GM12874 (cell line): ENCODE measurements around the gene FBXO33.

Experiments
- TF ChIP-seq, protein P1 (sequence below): IDR thresholded peaks from 2 replicates; pipeline ENCODE4 v1.5.1; 2011; ENCODE audit warnings: low read depth, mild to moderate bottlenecking, control low read depth, low read length, moderate library complexity; ENCODE audit not compliant: insufficient read depth

Gene FBXO33

DNA sequence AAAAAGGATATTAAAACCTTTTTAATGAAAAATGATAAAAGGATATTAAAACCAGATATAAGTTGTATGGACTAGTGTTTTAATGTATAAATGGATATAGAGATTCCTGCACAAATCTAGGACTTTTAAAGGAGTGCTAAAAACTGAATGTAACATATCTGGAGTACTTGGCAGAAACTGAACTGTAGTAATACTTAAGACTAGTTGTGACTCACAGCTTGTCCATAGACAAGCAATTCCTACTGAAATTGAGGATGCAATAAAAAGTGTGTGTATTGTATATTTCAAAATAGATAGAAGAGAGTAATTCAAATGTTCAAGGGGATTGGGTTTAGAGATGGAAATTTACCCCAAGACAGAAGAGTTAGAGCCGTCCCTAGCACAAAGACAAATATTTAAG, 59.6 kb downstream of the FBXO33 start:
- TF ChIP-seq, protein P1, sequence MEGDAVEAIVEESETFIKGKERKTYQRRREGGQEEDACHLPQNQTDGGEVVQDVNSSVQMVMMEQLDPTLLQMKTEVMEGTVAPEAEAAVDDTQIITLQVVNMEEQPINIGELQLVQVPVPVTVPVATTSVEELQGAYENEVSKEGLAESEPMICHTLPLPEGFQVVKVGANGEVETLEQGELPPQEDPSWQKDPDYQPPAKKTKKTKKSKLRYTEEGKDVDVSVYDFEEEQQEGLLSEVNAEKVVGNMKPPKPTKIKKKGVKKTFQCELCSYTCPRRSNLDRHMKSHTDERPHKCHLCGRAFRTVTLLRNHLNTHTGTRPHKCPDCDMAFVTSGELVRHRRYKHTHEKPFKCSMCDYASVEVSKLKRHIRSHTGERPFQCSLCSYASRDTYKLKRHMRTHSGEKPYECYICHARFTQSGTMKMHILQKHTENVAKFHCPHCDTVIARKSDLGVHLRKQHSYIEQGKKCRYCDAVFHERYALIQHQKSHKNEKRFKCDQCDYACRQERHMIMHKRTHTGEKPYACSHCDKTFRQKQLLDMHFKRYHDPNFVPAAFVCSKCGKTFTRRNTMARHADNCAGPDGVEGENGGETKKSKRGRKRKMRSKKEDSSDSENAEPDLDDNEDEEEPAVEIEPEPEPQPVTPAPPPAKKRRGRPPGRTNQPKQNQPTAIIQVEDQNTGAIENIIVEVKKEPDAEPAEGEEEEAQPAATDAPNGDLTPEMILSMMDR, result no peak

DNA sequence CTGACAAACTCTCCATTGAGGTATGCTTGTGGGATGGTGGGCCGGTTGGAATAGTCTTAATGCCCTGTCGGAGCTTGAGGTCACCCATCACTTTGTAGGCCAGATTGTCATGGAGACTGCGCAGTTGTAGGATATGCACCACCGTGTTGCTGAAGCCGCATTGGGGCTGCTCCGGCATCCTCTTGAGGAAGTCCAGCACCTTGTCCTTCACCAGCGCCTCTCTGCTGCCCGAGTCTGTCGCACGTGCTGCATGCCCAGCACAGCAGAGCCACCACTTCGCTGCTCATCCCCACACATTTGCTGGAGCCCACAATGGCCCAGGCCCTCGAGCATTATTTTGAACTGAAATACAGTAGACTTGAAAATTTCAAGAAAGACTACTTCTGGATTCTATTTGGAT, 61.8 kb downstream of the FBXO33 start:
- TF ChIP-seq, protein P1, result no peak

DNA sequence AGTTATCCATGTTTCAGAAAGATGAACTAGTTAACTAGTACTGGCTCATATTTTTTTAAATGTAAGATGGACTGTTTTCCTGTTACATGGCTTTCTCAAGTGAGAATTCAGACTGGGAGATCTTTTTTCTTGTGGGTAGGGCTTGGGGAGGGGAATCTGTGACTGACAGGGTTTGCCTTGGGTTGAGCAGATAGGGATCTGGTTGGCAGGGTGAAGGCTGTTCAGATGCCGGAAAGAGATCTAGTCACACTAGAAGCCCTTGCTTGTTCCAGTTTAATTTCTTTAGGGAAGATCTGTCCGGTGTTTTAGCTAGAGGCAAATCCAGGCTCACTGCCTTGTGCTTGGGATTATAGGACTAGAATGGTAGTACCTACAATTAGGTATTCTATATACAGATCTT, 63.2 kb downstream of the FBXO33 start:
- TF ChIP-seq, protein P1, result no peak

DNA sequence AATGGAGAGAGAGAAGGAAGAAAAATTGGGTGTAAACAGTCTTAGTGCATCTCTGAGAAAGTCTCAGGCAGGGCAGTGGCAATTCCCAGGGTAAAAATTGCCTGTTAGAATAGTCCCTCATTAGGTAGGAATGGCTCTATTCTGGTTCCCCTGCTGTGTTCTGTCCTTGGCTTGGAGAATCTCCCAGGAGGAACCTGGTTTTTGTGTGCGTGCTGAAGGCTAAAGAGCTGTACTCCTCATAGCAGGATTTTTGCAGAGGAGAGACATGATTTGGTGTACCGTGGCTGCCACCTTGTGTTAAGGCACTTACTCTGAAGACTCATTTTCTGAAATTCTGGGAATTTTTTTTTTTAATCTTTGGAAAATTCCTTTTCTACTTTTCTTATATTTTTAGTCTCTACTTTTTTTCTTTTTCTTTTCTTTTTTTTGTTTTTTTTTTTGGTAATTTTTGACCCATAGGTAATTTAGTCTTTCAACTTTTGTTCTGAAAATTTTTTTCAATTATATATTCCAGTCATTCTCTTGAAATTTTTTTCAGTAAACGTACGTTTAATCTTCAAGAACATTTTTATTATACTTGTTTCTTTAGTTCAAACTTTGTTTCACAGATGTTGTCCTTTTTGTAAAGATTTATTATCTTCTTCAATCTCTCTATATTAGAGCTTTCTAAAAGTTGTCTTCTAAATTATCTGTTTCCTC, 63.8 kb downstream of the FBXO33 start:
- TF ChIP-seq, protein P1, result peak; percentile 29; the same call in 1 of the 2 replicates

DNA sequence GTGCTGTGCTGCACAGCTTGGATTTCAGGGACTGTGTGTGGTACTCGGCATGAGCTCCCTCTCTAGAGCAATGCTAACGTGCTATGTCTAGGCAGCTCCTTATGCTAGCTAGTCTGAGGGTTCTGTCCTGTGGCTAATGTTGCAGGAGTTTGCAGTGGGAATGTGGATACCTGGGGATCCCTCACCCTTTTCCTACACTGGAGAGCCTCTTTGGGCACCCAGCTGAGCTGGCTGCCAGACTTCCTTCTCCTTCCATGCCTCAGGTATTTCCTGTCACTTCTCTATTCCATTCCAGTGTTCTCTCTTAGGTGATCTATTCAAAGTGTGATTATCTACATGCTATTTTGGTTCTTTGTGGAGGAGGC, 64.9 kb downstream of the FBXO33 start:
- TF ChIP-seq, protein P1, result no peak

DNA sequence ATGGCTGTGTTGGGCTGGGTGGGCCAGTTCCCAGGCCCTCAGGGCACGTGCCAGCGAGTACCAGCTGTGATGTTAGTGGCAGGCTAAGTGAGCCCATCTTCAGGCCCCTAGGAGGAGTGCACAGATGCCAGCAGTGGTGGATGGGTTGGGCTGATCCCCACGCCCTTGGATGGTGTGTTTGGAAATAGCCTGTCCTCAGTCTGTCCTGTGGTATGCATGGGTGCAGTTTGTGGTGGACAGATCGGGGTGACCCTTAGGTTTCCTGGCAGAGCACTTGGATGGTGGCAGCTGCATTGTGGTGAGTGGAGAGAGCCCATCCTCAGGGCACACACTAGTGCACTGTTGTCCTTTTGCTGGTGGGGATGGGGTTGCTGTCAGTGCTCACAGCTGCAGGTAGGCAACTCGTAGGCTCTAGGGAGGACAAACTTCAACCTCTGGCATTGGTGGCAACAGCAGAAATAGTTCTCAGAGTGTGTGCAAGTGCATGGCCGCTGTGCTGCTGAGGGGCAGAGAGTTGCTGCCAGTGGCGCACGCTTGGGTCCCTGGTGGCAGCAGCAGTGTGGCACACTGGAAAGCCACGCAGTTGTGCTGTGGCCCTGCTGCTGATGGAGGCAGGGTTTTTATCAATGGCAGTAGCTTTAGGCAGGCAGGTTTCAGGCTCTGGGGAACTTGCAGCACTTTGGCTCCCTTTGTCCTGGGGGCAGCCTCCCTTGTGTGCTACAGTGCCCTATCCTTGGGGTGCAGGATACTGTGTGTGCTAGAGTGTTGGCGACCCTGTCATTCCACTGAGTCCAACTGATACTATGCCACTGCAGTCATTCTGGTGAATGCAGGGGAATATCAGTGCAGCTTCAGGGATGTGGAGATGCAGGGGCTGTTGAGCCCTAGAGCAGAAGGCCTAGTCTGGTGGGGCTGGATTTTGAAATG, 65.5 kb downstream of the FBXO33 start:
- TF ChIP-seq, protein P1, result no peak

DNA sequence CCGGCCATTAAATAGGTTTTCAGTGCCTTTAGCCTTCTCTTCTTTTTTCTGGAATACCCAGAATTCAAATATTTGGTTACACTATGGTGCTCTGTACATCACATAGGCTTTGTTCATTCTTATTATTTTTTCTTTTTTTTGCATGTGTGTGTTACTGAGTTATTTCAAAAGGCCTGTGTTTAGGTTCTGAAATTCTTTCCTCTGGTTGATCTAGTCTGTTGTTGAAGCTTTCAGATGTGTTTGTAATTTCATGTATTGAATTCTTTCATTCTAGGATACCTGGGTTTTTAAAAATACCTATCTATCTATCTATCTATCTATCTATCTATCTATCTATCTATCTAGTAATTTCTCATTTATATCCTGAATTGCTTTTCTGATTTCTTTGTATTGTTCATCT, 66.9 kb downstream of the FBXO33 start:
- TF ChIP-seq, protein P1, result no peak
